ENCODE measurements around the gene MX1.

The MX1 gene

GRCh38 chr21:41466024-41466820 lies 40.2 kb downstream of the MX1 start:
- DNase-seq, result no peak

GRCh38 chr21:41470054-41470453 lies 44.0 kb downstream of the MX1 start:
- no peak for DNase-seq

- no peak for DNase-seq
Observed at GRCh38 chr21:41472753-41473548, 46.9 kb downstream of the MX1 start.

GRCh38 chr21:41475714-41476420 lies 49.8 kb downstream of the MX1 start:
- no peak for DNase-seq

GRCh38 chr21:41477641-41478318 lies 51.7 kb downstream of the MX1 start:
- DNase-seq, result no peak

- DNase-seq, result no peak
Observed at GRCh38 chr21:41478319-41479177, 52.5 kb downstream of the MX1 start.

- DNase-seq, result no peak
Observed at GRCh38 chr21:41479686-41480085, 53.6 kb downstream of the MX1 start.

- no peak for DNase-seq
Observed at GRCh38 chr21:41480086-41480690, 54.1 kb downstream of the MX1 start.

- DNase-seq, result no peak
Observed at GRCh38 chr21:41481191-41481590, 55.2 kb downstream of the MX1 start.

- DNase-seq, result no peak
Observed at GRCh38 chr21:41482301-41482700, 56.3 kb downstream of the MX1 start.

- no peak for DNase-seq
Observed at GRCh38 chr21:41482980-41483379, 56.9 kb downstream of the MX1 start.

GRCh38 chr21:41483415-41483814 lies 57.4 kb downstream of the MX1 start:
- DNase-seq, result no peak

- DNase-seq, result no peak
Observed at GRCh38 chr21:41483973-41484372, 57.9 kb downstream of the MX1 start.

- DNase-seq, result no peak
Observed at GRCh38 chr21:41487082-41487481, 61.0 kb downstream of the MX1 start.

GRCh38 chr21:41488080-41488479 lies 62.0 kb downstream of the MX1 start:
- DNase-seq, result no peak

GRCh38 chr21:41489329-41489728 lies 63.3 kb downstream of the MX1 start:
- DNase-seq, result no peak

- no peak for DNase-seq
Observed at GRCh38 chr21:41490330-41490729, 64.3 kb downstream of the MX1 start.

GRCh38 chr21:41491412-41491811 lies 65.4 kb downstream of the MX1 start:
- no peak for DNase-seq

GRCh38 chr21:41494242-41494641 lies 68.2 kb downstream of the MX1 start:
- no peak for DNase-seq

- no peak for DNase-seq
Observed at GRCh38 chr21:41497008-41497407, 71.0 kb downstream of the MX1 start.

GRCh38 chr21:41497788-41498187 lies 71.7 kb downstream of the MX1 start:
- DNase-seq, result no peak

GRCh38 chr21:41499920-41500319 lies 73.9 kb downstream of the MX1 start:
- DNase-seq, result no peak
